GM12801 (cell line): ENCODE measurements around the gene AHCYL2.

Experiments used
- TF ChIP-seq, protein P1 (sequence below): IDR thresholded peaks from one replicate; pipeline ENCODE4 v1.5.1; 2011; ENCODE audit warnings: control low read depth; ENCODE audit not compliant: insufficient read length; ENCODE audit errors: extremely low read depth

AHCYL2 gene

DNA sequence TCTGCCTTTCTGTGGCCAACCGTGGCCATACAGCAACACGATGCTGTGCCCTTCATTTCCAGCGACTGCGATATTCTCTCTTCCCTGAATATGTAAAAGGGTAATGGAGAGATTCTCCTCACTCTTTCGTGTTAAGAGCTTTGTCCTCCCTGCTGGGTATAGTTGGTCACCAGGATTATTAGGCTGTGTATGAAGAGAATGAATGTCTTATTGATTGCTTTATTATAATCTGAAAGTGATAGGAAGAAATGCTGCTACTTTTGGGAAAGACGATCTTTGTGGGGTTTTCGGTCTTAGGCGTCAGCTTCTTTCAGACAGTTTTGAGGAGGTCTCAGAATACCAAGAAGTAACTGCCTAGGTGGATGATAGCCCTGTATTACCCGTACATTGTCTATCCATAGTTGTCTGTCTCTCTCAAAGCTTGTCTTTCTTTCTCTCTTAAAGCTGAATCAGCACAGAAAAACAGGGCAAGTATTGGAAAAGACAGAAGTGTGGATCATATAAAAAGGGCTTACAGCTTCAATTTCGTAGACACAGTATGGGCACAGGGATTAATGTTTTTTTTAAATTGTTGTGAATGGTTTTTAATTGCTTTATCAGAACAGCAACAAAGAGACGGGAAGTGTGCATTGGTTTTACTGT is 1.2 kb downstream of the AHCYL2 start:
- TF ChIP-seq, protein P1, sequence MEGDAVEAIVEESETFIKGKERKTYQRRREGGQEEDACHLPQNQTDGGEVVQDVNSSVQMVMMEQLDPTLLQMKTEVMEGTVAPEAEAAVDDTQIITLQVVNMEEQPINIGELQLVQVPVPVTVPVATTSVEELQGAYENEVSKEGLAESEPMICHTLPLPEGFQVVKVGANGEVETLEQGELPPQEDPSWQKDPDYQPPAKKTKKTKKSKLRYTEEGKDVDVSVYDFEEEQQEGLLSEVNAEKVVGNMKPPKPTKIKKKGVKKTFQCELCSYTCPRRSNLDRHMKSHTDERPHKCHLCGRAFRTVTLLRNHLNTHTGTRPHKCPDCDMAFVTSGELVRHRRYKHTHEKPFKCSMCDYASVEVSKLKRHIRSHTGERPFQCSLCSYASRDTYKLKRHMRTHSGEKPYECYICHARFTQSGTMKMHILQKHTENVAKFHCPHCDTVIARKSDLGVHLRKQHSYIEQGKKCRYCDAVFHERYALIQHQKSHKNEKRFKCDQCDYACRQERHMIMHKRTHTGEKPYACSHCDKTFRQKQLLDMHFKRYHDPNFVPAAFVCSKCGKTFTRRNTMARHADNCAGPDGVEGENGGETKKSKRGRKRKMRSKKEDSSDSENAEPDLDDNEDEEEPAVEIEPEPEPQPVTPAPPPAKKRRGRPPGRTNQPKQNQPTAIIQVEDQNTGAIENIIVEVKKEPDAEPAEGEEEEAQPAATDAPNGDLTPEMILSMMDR = no peak

- TF ChIP-seq, protein P1 = no peak
Measured at GRCh38 chr7:129227646-129228578, 3.1 kb downstream of the AHCYL2 start.

- TF ChIP-seq, protein P1 = no peak
Measured at GRCh38 chr7:129228633-129229032, 3.8 kb downstream of the AHCYL2 start.

DNA sequence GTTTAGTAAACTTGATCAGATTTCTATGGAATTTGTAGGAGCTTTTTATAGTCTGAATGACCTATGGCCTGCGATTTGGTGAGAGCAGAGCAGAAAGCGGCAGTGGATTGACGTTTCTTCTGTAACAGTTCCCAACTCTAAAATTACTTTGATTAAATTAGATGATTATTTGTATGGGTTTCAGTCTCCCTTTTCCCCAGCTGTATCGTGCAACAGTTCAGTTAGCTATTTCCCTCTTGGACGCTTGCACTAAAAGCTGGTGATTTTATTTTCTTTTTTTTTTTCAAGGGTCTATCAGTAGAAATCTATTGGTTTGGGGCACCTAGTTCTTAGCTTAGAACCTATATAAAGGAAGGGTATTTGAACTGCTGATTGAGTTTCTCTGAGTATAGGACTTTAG is 6.8 kb downstream of the AHCYL2 start:
- TF ChIP-seq, protein P1 = no peak

DNA sequence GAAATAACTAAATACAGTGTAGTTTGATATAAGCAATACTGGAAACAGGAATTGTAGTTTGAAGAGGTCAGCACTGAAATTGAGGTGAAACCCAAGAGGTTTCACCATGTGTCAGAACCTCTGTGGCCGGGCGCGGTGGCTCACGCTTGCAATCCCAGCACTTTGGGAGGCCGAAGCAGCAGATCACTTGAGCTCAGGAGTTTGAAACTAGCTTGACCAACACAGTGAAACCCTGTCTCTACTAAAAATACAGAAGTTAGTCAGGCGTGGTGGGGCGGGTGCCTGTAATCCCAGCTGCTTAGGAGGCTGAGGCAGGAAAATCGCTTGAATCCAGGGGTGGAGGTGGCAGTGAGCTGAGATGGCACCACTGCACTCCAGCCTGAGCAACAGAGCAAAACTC is 13.7 kb downstream of the AHCYL2 start:
- TF ChIP-seq, protein P1 = no peak

- TF ChIP-seq, protein P1 = no peak
Measured at GRCh38 chr7:129240119-129240820, 15.4 kb downstream of the AHCYL2 start.

DNA sequence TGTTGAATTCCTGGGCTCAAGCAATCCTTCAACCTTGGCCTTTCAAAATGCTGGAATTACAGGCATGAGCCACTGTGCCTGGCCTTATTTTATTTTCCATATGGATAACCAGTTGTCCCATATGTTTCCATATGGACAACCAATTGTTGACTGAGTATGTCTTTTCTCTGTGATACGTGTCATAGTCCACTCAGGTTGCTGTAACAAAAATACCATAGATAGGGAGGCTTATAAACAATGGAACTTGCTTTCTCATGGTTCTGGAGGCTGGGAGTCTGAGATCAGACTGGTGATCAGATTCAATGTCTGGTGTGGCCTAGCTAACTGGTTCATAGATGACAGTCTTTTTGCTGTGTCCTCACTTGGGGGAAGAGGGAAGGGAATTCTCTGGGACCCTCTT is 19.4 kb downstream of the AHCYL2 start:
- TF ChIP-seq, protein P1 = no peak
